ENCODE data around the gene DHRS4.
"Not testable (repeated sequence)": the region's sequence is repeated elsewhere in the genome, so short reads cannot be mapped to it uniquely, and the experiment has no call there.

GRCh38 chr14:23989734-23990445, 36.3 kb downstream of the DHRS4 start:
- not testable (repeated sequence) for TF ChIP-seq CTCF (IDR thresholded peaks at IDR 0.05; ENCODE audit: insufficient read depth, low read length); GABPA (IDR thresholded peaks at IDR 0.05; ENCODE audit: low read depth); POLR2AphosphoS5 (IDR thresholded peaks at IDR 0.05; ENCODE audit: low read depth); REST (IDR thresholded peaks at IDR 0.05; ENCODE audit: insufficient replicate concordance, low read depth)

Measured in HL-60 (cell line).